HG02588 (cell line): ENCODE measurements around the gene ATL1.
"Not testable (repeated sequence)": the region's sequence is repeated elsewhere in the genome, so short reads cannot be mapped to it uniquely, and the experiment has no call there.

Source experiments
- ATAC-seq: cut with Tn5 transposase; IDR thresholded peaks from one replicate; pipeline ENCODE4 v1.9.1; 2021; ENCODE audit warnings: mild to moderate bottlenecking, moderate library complexity; ENCODE audit not compliant: unreplicated experiment

ATL1 gene

DNA sequence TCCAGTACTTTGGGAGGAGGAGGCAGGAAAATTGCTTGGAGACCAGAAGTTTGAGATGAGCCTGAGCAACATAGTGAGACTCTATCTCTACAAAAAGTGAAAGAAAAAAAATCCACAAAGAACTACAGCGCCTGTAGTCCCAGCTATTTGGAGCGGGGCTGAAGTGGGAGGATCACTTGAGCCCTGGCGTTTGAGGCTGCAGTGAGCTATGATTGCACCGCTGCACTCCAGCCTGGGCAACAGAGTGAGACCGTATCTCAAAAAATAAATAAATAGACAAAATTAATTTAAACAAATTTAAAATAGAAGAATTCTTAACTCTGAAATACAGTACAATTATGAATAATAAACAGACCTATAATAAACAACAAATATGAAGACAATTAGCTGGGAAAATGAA, 40.9 kb downstream of the ATL1 start:
- ATAC-seq, result no peak

DNA sequence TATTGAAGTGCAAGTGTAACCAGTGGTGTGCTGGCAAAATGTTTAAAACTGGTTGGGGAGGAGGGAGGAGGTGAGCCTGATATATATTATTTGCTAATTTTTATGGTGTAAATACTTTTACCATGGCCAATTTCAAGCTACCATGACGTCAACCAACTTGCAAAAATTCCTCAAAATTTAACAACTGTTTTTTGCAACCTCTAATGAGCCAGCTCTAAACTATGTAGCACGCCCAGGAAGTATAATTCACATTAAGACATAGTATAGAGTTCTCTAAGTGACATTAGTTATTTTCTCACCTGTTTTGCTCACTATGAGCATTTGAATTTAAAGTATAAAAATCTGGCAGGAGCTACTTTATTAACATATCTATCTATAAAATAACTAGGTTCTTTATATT, 41.4 kb downstream of the ATL1 start:
- no peak for ATAC-seq

DNA sequence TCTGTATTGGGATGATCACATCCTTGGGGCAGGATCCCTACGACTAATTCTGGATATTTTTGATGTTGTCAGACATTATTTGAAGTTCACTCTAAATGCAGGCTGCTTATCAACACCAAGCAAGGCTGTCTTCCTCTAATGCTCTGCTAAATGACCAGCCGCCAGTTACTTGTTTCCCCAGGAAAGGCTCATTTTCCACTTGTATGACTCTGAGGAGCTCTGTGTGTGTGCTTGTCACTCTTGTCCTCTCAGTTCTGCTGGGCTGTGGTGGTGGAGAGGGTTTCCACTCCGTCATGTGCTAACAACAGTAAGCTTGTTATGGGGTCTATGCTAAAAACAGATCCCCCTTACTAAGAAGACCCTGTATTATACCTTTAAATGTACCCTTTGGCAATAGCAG, 42.1 kb downstream of the ATL1 start:
- no peak for ATAC-seq

DNA sequence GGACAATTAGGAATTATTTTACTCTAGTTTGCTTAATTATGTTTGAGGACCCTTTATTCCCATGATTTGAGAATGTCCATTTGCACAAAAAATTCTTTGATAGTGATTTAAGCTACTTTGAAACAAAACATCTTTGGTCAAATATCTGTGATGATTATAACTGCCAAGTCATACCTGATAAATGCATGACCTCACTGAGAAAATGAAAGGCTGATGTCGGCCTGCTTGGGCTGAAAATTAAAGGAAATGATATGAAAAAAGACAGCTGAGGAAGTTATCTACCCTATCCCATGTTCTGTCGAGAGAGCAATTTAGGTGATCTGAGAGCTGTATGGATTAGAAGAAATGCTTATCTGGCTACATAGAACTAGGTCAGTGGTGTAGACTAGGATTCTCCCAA, 43.6 kb downstream of the ATL1 start:
- no peak for ATAC-seq

DNA sequence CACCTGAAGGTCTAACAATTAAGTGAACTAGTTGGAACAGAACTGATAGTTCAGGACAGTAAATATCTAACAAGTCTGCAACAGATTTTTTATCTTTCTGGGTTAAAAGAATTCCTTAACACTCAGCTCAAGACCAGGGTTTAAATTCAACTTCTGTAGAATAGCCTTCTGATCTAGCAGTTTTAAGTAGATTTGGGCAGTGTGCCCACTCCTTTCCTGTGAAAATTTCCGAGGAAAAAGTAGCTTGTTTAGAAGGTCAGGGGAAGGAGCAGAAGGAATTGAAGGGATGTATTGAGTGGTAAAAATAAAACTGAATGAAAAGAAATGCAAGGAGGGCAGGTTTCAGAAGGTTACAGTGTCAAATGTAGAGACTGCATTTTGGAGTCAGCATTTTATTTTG, 45.8 kb downstream of the ATL1 start:
- ATAC-seq, result no peak

DNA sequence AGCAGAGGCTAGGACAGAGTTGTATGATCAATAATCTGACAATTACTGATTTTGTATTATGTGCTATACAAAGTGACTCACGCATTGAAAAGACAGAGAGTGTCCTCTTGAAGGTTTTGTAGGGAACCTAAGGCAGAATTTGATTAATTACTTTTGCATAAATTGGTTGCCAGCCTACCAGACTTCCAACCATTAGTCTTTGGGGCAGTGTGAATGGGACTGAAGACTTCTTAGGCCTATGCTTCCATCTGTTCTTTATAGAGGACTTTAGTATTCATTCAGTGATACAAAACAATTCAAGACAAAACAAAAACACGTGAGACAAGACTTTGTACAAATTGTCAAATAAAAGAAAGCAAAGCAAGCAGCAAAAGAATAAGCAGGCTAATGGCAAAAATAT, 46.5 kb downstream of the ATL1 start:
- no peak for ATAC-seq

DNA sequence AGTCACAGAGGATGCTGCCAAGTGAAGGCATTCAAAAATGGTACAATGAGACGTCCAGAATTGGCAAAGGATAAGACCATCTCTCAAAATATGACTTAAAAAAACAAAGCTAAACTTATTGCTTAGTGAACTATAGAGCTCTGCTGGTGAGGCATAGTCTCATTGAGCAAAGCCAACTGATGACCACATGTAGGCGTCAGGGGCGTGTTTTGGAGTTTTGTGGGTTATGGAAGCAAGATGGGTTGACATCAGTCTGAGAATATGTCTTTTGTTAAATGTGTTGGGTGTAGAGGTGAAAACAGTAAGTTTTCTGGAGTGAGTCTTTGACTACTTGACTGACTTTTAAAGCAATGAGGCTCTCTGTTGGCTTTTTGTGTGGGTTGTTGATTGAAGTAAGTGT, 47.2 kb downstream of the ATL1 start:
- no peak for ATAC-seq

DNA sequence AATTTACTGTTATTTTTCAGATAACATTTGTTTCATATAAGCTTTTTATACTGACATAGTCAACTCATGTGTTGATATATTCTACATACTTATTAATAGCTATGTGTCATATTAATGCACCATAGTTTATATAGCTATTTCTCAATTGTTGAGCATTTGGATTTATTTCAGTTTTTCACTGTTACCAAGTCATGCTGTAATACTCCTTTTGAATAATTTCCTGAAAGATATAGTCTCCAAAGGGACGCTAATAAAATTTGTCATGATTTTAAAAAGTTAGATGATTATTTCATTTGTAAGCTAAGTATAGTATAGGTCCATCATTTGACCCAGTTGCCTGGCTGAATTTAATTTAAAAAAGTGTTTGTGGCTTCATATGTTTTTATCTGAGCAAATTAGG, 47.8 kb downstream of the ATL1 start:
- ATAC-seq, result no peak

DNA sequence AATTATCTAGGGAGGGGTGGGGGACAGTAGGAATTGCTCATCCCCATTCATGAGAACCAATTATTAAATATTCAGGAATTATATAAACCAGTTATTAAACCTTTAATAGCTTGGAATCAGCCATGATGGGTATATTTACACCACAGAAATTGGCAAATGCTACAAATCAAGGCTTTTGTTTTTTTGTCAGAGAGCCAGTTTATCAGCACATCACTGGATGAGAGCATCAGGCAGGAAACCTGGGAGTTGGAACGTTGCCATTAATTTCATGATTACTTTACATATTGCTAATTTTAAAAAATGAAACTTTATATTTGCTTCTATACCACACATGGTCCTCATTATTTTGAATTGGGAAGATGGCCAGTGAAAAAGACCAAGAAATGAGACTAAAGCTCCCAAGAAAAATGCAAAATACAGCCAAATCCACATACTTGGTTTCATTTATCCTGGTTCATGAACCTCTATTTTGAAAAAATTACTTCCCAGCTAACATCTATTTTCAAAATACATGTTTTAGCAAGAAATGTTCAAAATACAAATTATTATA, 48.4 kb downstream of the ATL1 start:
- ATAC-seq, result no peak

DNA sequence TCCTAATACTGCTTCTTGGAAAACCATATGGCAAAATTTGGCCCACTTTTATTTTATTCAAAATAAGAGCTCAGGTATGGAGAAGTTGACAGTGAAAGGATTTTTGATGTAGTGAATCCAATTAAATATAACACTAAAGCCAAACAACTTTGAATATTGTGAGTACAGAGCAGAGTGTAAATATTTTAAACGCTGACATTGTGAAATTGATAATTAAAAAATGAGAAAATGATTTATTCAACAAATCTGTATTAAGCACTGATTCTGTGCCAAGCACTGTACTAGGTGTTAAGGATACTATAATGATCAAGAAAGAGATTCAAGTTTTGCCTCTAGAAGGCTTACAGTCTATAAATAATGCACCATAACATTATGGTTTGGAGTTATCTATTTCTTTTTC, 50.5 kb downstream of the ATL1 start:
- no peak for ATAC-seq

DNA sequence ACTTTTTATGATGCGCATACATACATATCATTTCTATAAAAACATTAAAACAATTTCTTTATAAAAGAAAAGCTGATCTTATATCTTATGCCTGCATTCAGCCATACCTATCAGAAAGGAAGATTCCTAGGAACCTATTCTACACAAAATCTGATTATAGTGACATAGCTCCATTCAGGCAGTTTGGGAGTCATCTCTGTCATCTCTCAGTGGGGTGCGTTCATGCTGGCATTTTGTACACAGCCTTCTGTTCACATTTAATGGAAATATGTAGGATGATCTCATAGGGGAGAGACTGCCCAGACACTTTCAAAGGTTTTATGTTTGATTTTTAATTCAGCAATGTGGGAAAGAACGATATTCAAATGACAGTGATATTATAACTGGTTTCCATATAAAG, 52.9 kb downstream of the ATL1 start:
- no peak for ATAC-seq

DNA sequence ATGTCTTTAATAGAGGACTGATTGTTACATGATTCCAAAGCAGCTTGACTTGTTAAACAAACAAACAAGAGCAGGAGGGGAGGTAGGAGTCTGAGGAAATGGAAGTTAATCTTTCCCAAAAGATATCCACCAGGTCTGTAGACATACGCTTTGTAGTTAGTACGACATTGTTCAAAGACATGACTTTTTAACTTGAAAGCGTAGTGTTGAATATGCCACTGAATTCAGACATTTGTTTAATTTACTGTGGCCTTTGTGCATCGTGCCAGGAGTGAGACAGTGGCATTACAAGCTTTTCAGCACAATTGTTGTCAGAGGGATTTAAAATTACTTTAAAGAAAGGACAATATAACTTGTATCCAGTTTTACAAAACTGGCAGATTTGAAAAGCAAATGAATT, 55.1 kb downstream of the ATL1 start:
- no peak for ATAC-seq

DNA sequence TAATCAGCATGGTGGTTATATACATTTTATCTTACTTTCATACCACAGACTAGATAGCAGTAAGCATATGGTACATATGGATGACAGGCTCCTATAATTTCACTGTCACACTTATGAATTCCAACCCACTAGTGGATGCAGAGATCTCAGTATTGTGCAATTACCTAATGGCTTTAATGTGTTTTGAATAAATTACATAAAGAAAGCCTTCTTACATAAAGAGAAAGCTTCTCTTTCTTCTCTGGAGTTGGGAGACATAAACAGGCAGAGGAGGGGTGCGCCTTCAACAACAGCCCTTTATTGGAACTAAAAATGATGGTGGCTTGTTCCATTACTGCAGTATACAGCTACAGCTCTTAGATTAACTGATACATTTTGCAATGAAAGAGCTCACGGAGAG, 55.6 kb downstream of the ATL1 start:
- no peak for ATAC-seq

DNA sequence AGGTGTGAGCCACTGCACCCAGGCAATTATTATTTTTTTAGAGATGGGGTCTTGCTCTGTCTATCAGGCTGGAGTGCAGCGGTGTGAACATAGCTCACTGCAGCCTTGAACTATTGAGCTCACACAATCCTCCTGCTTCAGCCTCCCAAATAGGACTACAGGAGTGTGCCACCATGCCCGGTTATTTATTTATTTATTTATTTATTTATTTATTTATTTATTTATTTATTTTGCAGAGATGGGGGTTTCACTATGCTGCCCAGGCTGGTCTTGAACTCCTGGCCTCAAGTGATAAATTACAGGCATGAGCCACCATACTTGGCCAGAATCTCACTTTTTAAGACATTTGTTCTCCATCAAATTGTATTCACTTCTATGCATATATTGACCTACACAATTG, 56.3 kb downstream of the ATL1 start:
- ATAC-seq, result no peak

DNA sequence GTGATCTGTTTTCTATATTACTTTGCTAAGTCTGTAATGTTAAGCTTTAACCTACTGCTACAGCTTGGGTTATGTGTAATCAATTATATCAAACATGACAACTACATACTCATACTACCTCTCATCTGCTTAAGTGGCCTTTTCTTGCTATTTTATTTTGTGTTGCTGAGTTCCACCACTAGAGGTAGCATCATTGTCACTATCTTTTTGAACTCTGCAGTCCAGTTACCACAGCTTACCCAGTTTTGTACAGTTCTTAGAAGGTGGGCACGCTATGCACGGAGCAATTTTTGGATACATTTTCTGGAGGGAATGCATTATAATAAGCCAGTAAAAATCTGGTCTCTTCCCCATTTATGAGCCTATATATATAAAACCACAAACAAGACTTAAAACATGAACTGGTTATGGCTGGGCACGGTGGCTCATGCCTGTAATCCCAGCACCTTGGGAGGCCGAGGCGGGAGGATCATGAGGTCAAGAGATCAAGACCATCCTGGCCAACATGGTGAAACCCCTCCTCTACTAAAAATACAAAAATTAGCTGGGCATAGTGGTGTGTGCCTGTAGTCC, 59.7 kb downstream of the ATL1 start:
- no peak for ATAC-seq

DNA sequence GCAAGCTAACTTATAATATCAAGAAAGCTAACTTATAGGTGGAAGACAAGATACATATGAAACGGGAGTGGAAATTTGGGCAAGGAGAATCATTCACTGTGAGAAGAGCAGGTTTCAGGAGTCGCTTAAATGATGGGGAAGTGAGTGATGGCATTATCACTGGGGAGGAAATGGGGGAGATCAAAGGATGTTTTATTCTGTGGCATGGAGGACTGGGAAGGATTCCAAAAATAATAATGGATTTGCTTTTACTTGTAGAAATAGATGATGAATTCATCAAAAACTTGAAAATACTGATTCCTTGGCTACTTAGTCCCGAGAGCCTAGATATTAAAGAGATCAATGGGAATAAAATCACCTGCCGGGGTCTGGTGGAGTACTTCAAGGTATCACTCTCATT, 60.4 kb downstream of the ATL1 start:
- ATAC-seq, result no peak

DNA sequence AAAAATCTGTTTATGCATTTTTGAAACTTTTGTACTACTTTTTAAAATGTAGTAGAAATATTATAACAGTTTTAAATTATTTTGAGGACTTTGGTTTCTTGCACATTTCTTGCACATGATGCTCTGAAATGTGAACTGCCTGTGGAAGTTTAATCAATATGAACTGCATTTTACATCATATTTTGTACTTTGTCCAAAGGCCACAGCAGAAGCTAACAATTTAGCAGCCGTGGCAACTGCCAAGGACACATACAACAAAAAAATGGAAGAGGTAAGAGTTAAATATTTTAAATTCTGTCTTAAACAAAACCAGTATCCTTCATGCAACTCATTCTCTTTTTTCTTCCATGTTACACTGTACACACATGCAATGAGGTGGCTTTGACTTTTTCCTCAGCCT, 63.0 kb downstream of the ATL1 start:
- ATAC-seq, result no peak

DNA sequence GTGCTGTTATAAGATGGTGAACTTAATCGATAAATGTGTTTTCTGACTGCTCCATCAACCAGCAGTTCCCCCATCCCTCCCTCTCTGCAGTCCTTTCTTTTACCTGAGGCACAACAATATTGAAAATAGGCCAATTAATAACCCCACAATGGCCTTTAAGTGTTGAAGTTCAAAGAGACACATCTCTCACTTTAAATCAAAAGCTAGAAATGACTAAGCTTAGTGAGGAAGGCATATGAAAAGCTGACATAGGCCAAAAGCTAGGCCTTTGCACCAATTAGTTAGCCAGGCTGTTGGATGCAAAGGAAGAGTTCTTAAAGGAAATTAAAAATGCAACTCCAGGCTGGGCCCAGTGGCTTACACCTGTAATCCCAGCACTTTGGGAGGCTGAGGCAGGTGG, 64.5 kb downstream of the ATL1 start:
- no peak for ATAC-seq

DNA sequence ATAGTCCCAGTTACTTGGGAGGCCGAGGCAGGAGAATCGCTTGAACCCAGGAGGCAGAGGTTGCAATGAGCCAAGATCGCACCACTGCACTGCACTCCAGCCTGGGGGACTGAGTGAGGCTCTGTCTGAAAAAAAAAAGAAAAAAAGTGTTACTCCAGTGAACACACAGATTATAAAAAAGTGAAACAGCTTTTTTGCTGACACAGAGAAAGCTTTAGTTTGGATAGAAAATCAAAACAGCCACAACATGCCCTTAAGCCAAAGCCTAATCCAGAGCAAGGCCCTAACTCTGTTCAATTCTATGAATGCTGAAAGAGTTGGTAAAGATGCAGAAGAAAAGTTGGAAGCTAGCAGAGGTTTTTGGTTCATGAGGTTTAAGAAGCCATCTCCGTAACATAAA, 65.0 kb downstream of the ATL1 start:
- not testable (repeated sequence) for ATAC-seq

DNA sequence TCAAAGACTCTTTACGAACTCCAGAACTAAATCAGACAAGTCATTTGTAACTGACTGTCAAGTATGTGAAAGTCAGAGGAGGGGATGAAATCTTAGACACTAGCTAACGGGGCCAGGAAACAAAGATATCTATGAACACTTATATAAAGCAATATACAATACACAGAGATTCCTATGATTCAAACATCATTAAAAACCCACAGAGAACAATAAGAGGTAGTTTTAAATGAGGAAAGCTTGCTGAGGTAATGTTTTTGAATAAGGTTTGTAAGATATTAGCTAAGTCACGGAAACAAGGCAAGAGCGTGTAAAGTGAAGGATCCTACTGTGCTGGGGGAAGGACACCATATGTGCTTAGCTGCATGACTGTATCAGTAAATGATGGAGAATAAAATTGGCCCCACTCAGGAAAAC, 71.5 kb downstream of the ATL1 start:
- ATAC-seq, result no peak

DNA sequence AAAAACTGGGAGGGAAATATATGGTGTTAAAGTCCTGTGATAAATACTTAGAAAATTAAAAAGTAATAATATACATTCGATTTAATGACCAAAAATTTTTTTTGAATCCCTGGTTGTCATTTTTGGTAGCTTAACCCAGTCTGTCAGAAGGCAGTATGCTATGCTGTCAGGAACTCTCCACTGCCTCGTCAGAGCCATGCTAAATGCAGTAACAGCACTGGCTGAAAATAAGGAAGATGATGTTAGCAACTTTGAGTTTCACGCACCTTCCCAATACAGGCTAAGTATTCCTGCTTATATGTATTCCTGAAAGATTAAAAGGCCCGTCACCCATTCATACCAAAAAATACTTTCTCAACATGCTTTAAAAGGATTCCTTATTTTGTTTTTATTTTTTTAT, 74.0 kb downstream of the ATL1 start:
- no peak for ATAC-seq

DNA sequence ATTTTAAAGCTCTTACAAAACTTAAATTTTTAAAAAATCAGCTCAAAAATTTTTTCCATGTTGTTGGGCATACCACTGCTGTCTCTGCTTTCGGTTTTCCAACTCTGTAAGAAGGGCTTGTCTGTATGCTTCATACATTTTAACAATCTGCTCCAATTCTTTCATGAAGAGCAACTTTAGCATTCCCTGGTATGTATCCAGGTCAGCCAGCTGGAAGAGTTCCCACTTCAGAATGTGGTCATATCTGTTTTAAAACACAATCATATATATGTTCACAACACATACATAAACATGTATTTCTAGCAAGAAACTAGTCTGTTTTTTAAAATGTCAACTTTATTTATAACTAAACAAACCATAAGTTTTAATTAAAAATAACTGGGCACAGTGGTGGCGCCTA, 75.2 kb downstream of the ATL1 start:
- no peak for ATAC-seq

DNA sequence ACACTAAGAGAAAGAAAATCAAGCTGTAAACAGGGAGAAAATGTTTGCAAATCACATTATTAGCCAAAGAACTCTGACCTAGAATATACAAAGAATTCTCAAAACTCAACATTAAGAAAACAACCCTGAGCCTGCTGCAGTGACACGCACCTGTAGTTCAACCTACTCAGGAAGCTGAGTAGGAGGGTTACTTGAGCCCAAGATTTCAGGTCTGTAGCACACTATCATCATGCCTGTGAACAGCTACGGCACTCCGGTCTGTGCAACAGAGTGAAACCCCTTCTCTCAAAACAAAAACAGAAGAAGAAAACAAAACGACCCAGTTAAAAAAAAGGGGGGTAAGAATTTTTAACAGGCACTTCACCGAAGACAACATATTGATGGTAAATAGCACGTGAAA, 87.3 kb downstream of the ATL1 start:
- peak; percentile 87 for ATAC-seq

DNA sequence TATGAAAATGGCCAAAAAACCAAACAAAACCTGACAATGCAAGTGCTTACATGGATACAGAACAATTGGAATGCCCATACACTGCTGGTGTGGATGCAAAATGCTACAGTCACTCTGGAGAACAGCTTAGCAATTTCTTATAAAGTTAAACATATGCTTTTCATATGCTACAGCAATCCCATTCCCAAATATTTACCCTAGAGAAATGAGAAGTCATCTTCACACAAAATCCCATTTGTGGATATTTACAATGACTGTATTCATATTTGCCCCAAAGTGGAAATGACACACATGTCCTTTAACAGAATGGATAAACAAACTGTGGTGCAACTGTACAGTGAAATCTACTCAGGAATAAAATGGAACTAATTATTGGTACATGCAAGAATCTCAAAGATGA, 87.8 kb downstream of the ATL1 start:
- peak; percentile 14 for ATAC-seq
